ENCODE results near the gene CCRL2. TPM values are rescaled to one million over a fixed set of nuclear protein-coding genes. Genes with fewer than 3 reads are reported as not detected.
"Not testable (repeated sequence)": the region's sequence is repeated elsewhere in the genome, so short reads cannot be mapped to it uniquely, and the experiment has no call there.

Gene CCRL2
- total RNA-seq, 2 donors from 2014 or later: 2.1 to 3.7 TPM

DNA sequence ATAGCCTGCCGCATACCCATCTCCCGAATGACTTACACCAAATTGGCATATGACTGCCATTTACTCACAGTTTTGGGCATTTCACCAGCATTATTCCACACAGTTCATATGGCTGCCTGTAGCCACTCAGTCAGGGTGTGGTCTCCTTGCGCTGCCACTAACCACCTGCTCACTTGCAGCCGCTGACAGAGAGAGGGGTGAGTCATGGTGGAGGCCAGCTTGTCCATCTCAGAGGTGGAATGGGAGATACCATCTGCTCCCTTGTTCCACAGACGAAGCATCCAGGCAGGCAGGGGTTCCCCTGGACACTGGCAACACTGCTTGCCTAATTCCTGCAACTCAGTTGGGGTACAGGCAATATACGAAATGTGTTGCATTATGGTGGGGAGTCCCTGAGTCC is 15.6 kb downstream of the CCRL2 start:
- Mint-ChIP-seq H3K9me3 (no peaks in the 10 kb centered on the region), H3K4me1 (no peaks in the 10 kb centered on the region), H3K27me3 (no peaks in the 10 kb centered on the region), H3K27ac (no peak overlapping the region), H3K36me3 (ENCODE audit: low read depth) (no peaks in the 10 kb centered on the region), H3K4me3 (no peak overlapping the region)
- no peak for ATAC-seq (replicated peaks)

DNA sequence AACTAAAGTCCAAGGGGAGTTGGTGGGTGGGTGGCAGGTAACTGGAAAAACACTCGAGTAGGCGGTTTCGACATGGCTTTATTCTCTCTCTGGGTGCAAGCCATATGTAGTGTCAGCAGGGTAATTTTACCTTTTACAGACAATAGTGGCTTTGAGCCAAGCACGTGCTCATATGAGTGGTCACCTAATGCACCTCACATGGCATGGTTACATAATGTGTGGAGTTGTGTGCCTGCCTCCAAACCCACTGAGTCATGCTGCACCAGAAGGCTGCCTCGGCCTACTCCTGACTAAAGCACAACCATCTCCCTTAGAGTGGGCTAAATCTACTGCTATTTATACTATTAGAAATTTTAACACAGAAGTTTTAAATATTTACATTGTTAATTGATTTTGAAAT is 16.5 kb downstream of the CCRL2 start:
- Mint-ChIP-seq H3K27ac (no peak overlapping the region), H3K9me3 (no peaks in the 10 kb centered on the region), H3K4me3 (no peak overlapping the region), H3K27me3 (no peaks in the 10 kb centered on the region), H3K4me1 (no peaks in the 10 kb centered on the region), H3K36me3 (ENCODE audit: low read depth) (no peaks in the 10 kb centered on the region)
- ATAC-seq (replicated peaks): no peak

DNA sequence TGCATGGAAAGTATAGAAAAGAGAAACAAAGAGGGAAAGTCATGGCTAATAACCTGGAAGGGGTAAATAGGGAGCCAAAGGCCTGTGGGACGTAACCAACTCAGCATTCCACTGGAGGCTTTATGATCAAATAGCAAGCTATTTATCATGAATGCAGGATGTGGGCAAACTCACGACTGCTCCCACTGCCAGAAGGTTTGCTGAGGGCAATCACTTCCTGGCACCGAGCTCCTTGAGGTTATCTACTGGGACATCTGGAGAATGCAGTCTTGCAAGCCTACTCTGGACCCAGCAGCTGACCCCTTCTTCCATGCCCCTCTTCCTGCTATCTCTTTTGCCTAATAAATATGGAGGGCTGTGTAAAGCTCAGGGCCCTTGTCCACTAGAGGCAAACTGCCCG is 19.4 kb downstream of the CCRL2 start:
- not testable (repeated sequence) for ATAC-seq (replicated peaks); H3K4me1 Mint-ChIP-seq; H3K4me3 Mint-ChIP-seq; H3K36me3 Mint-ChIP-seq (ENCODE audit: low read depth); H3K9me3 Mint-ChIP-seq; H3K27me3 Mint-ChIP-seq; H3K27ac Mint-ChIP-seq

DNA sequence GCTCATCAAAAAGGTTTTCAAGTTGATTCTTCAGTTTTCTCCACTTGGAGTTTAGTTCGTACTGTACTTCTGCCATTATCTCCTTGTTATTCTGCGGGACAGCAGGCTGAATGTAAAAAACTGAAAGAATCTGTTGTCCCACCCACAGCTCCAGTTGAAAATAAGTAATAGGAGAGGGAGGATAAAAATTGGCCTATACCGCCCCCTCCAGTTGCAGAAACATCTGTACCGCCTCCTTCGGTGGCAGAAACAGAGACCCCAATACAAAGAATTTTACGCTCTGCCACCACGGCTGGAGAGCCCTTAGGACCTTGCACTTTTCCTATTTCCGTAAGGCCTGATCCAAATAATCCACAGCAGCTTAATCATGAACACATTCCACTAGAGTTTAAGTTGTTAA is 20.3 kb downstream of the CCRL2 start:
- not testable (repeated sequence) for H3K4me1 Mint-ChIP-seq; H3K4me3 Mint-ChIP-seq; H3K27me3 Mint-ChIP-seq; H3K36me3 Mint-ChIP-seq (ENCODE audit: low read depth); H3K27ac Mint-ChIP-seq; ATAC-seq (replicated peaks); H3K9me3 Mint-ChIP-seq

DNA sequence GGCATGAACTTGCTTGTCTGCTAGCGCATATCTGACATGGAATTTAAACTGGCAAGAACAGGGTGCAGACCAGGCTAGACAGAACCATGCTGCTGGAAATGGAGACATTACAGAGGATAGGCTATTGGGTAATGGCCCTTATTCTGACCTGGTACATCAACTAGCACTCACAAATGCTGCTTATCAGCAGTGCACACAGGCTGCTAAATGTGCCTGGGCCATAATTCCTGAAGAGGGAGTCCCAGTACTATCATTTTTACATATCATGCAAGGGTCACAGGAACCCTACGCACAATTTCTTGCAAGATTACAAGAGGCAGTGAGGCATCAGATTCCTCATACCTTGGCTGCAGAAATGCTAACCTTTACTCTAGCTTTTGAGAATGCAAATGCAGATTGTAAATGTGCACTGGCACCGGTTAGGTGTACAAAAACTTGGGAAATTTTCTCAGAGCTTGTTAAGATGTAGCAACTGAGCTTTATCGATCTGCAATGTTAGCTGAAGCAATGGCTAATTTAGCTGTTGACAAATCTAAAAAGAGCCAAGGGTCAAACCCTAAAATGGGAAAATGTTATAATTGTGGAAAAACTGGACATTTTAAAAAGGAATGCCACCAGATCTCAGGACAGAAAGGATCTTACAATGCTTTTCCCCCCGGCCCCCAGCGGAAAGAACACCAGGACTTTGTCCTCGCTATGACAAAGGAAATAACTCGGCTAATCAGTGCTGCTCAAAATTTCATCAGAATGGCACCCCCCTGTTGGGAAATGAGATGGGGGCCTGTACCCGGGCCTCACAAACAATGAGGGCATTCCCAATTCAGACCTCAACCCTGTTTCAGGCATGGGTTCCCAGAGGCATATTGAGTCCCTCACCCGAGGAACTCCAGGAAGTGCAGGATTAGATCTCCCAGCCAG is 21.1 kb downstream of the CCRL2 start:
- Mint-ChIP-seq H3K9me3 (peaks cover 5% of the 10 kb centered on the region), H3K27me3 (no peaks in the 10 kb centered on the region), H3K4me1 (no peaks in the 10 kb centered on the region), H3K36me3 (ENCODE audit: low read depth) (no peaks in the 10 kb centered on the region), H3K27ac (no peak overlapping the region), H3K4me3 (no peak overlapping the region)
- ATAC-seq (replicated peaks): no peak

DNA sequence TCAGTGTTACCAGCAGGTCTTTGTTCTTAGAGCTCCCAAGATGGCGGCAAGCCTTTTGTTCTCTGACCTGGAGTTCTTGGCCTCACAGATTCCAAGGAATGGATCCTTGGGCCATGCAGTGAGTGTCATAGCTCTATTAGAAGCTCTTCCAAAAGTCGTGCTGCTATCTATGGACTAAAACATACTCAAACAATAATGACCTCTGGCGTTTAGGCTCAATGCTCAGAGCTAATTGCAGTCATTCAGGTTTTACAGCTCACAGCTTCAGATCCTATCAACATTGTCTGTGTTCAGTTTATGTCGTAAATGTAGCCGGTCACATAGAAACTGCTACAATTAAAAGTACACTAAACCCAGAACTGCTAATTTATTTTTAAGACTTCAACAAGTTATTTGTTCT is 22.2 kb downstream of the CCRL2 start:
- Mint-ChIP-seq H3K36me3 (ENCODE audit: low read depth) (no peaks in the 10 kb centered on the region), H3K27me3 (no peaks in the 10 kb centered on the region), H3K9me3 (peaks cover 5% of the 10 kb centered on the region), H3K4me3 (no peak overlapping the region), H3K4me1 (no peaks in the 10 kb centered on the region), H3K27ac (no peak overlapping the region)
- no peak for ATAC-seq (replicated peaks)

DNA sequence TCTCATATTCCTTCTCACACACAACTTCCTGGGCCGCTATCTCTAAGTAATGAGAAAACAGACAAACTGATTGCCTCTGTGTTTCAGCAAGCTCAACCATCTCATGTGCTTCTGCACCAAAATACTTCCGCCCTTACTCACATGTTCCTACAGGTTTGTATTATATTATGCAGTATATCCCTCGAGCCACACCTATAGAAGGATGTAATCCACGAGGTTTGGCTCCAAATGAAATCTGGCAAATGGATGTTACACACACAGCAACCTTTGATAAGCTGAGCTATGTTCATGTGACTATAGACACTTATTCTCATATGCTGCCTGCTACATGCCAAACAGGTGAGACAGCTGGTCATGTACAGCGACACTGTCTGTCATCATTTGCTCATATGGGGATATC is 22.6 kb downstream of the CCRL2 start:
- Mint-ChIP-seq H3K27ac (no peak overlapping the region), H3K4me1 (no peaks in the 10 kb centered on the region), H3K36me3 (ENCODE audit: low read depth) (no peaks in the 10 kb centered on the region), H3K9me3 (peaks cover 5% of the 10 kb centered on the region), H3K4me3 (no peak overlapping the region), H3K27me3 (no peaks in the 10 kb centered on the region)
- no peak for ATAC-seq (replicated peaks)

DNA sequence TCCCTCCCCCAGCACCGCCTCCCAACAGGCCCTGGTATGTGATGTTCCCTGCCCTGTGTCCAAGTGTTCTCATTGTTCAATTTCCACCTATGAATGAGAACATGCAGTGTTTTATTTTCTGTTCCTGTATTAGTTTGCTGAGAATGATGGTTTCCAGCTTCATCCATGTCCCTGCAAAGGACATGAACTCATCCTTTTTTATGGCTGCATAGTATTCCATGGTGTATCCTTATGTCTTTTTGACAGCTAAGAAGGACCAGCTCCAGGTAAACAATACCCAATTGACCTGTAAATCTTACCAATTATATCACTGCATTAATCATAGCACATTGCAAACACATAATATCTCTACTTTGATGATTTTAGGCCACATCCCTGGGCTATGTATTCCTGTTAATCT is 23.8 kb downstream of the CCRL2 start:
- H3K4me1 Mint-ChIP-seq, H3K4me3 Mint-ChIP-seq, H3K9me3 Mint-ChIP-seq: not testable (repeated sequence)

DNA sequence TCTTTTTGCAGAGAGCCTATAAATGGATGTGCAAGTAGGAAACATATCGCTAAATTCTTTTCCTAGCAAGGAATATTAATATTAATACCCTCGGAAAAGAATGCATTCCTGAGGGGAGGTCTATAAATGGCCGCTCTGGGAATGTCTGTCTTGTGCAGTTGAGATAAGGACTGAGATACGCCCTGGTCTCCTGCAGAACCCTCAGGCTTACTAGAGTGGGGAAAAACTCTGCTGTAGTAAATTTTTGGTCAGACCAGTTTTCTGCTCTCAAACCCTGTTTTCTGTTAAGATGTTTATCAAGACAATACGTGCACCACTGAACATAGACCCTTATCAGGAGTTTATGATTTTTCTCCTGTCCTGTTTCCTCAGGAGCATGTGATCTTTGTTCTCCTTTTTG is 24.8 kb downstream of the CCRL2 start:
- ATAC-seq (replicated peaks); H3K4me1 Mint-ChIP-seq; H3K36me3 Mint-ChIP-seq (ENCODE audit: low read depth); H3K4me3 Mint-ChIP-seq; H3K27ac Mint-ChIP-seq; H3K27me3 Mint-ChIP-seq; H3K9me3 Mint-ChIP-seq: not testable (repeated sequence)

More for the DNA sequence above, 23.8 kb downstream of the CCRL2 start:
- ATAC-seq (replicated peaks); H3K27me3 Mint-ChIP-seq; H3K36me3 Mint-ChIP-seq (ENCODE audit: low read depth); H3K27ac Mint-ChIP-seq: not testable (repeated sequence)

DNA sequence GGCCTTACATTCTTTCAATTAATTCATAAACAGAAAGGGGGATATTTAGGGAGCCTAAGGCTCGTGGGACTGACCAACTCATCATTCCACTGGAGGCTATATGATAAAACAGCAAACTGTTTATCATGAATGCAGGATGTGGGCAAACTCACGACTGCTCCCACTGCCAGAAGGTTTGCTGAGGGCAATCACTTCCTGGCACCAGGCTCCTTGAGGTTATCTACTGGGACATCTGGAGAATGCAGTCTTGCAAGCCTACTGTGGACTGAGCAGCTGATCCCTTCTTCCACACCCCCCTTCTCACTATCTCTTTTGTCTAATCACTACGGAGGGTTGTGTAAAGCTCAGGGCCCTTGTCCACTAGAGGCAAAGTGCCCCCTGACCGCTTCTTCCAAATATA is 26.1 kb downstream of the CCRL2 start:
- H3K4me3 Mint-ChIP-seq; H3K9me3 Mint-ChIP-seq; H3K27me3 Mint-ChIP-seq; ATAC-seq (replicated peaks); H3K27ac Mint-ChIP-seq; H3K4me1 Mint-ChIP-seq; H3K36me3 Mint-ChIP-seq (ENCODE audit: low read depth): not testable (repeated sequence)

DNA sequence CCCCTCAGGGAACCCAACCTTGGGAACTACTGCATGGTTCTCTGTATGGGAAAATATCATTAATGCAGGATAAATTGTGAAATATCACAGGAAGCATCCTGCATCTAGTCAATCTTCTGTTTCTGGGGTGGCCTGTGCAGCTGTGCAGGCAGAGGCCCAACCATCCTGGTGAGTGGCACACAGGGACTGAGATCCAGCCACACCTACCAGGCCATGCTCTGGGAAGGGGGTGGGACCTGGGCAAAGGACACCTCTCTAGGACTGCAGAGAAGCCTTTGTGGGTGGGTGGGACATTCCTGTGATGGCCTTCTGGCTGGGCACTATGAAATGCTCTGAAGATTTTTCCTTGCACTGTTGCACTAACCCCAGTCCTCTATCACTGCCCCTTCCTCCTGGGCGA is 26.8 kb downstream of the CCRL2 start:
- Mint-ChIP-seq H3K9me3 (peaks cover 5% of the 10 kb centered on the region), H3K27ac (no peak overlapping the region), H3K36me3 (ENCODE audit: low read depth) (no peaks in the 10 kb centered on the region), H3K4me3 (no peak overlapping the region), H3K27me3 (no peaks in the 10 kb centered on the region), H3K4me1 (no peaks in the 10 kb centered on the region)
- no peak for ATAC-seq (replicated peaks)

DNA sequence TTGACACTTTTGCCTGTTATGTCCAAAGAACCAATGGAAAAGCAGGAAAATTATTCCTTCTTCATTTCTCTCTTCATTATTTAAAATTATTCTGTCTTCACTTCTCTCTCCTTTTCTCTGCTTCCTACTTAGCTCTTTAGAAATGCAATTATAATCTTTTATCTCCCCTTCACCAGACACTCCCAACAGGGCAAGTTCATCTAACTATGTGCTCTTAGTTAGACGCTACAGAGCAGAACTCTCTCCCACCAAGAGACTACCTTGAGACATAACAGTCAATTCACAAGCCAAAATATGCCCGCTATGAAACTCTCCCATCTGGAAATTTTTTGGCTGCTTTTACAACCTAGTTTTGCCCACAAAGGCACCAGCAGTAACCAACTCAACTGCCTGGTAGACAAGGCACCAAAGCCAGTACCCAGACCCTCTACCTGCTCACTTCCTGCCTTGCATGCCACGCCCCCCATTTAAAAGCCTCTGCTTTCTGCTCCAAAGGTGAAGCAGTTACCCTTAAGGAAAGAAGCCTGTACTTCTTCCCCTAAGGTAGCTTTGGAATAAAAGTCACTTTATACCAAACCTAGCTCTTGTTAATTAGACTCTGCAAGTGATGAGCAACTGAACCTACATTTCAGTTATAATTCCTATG is 28.1 kb downstream of the CCRL2 start:
- Mint-ChIP-seq H3K36me3 (ENCODE audit: low read depth) (no peaks in the 10 kb centered on the region), H3K27me3 (no peaks in the 10 kb centered on the region), H3K9me3 (peaks cover 5% of the 10 kb centered on the region), H3K4me3 (no peak overlapping the region), H3K27ac (no peak overlapping the region), H3K4me1 (no peaks in the 10 kb centered on the region)
- ATAC-seq (replicated peaks): no peak

DNA sequence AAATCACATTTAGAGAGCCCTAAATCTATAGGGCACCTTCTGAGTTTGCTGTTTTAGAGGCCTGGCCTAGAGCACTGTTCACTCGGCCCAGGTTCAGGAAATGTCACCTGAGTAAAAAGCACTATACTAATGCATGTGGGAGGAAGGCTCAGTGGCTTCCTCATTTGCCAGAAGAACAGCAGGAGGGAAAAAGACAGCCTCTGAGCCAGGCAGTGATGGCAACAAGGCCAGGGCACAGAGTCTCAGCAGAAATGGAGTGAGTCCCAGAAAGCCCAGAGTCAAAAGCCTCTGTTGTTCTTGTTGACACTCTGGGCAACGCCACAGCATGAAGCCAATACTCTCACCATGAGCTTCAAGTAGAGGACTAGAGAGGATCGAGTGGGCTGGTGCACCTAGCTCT is 31.8 kb downstream of the CCRL2 start:
- H3K36me3 Mint-ChIP-seq (ENCODE audit: low read depth): no peaks in the 10 kb centered on the region
- peaks cover 19% of the 10 kb centered on the region for H3K4me1 Mint-ChIP-seq
- ATAC-seq (replicated peaks): no peak
- no peaks in the 10 kb centered on the region for H3K27me3 Mint-ChIP-seq
- H3K9me3 Mint-ChIP-seq: no peaks in the 10 kb centered on the region
- no peak overlapping the region for H3K27ac Mint-ChIP-seq
- H3K4me3 Mint-ChIP-seq: no peak overlapping the region

DNA sequence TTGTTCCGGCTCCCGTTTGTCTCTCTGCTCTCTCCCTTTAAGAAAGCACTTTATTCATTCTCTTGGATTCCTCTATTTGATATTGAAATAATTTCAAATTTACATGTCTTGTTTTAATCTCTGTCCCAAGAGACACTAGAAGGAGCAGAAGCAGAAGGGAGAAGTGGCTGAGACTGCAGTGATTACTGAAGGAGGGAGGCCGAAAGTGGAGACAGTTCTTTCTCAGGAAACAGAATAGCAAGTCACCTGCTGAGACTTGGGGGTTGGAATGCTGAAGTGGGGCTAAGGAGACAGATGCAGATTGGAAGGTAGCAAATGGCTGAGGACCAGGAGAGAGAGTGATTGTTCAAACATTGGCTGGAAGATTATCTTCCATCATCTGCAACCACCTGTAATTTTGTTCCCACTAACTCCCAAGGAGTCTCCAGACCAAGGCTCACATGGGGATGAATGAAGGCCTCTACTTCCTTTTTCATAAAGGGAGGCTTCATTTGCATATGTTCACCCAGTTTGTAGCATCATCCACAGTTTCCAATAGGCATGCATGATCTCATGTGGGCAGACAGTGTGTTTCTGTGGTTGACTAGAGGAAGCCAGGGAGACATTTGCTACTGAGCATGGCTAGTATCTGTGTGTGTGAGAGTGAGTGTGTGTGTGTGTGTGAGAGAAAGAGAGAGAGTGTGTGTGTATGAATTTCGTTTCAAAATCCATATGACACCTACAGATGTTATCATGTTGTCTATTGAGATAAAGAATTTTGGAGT is 33.7 kb downstream of the CCRL2 start:
- peak; percentile 98 for ATAC-seq (replicated peaks)
- Mint-ChIP-seq H3K4me3 (no peak overlapping the region), H3K27ac (no peak overlapping the region)

More for the DNA sequence above, 33.7 kb downstream of the CCRL2 start:
- Mint-ChIP-seq H3K36me3 (ENCODE audit: low read depth) (no peaks in the 10 kb centered on the region), H3K27me3 (no peaks in the 10 kb centered on the region), H3K4me1 (peaks cover 19% of the 10 kb centered on the region), H3K9me3 (no peaks in the 10 kb centered on the region)

Data from activated T-helper 17 cell treated with anti-CD3 and anti-CD28 coated beads, Interleukin-2, amount 50 U/mL, for 72 hours (primary cell).